Natural killer cell (primary cell): ENCODE measurements around the gene SORCS2. TPM values are rescaled to one million over a fixed set of nuclear protein-coding genes. Genes with fewer than 3 reads are reported as not detected.

Experiments
- ATAC-seq, 3 donors: fragments of 150-1000 bp in 2 of 3; fragments of 200-7000 bp in 1 of 3; cut with Tn5 transposase; 1 replicate in 1 of 3; 2 replicates in 2 of 3; pipeline ENCODE4 v1.10.0; 2021; ENCODE audit warnings: mild to moderate bottlenecking in 2 of 3, moderate library complexity in 2 of 3
- DNase-seq, 2 donors: peaks; one replicate each; pipeline versions ENCODE4 v3.0.0 to v3.0.0-alpha.2; 2013 to 2021; ENCODE audit warnings: mixed read lengths in 1 of 2
- H3K27ac ChIP-seq: one replicate; pipeline ENCODE4 v1.5.1; 2013; ENCODE audit warnings: mild to moderate bottlenecking, low read length
- H3K27me3 ChIP-seq: one replicate; pipeline ENCODE4 v1.6.1; 2013; ENCODE audit warnings: low read length; ENCODE audit not compliant: control insufficient read depth, insufficient read depth
- H3K36me3 ChIP-seq: one replicate; pipeline ENCODE4 v1.6.1; 2013; ENCODE audit warnings: low read length; ENCODE audit not compliant: control insufficient read depth, insufficient read depth
- H3K4me1 ChIP-seq: one replicate; pipeline ENCODE4 v1.6.1; 2013; ENCODE audit warnings: low read length; ENCODE audit not compliant: control insufficient read depth, insufficient read depth
- H3K4me3 ChIP-seq: one replicate; pipeline ENCODE4 v1.5.1; 2013; ENCODE audit warnings: low read length
- H3K9me3 ChIP-seq: one replicate; pipeline ENCODE4 v1.6.1; 2013; ENCODE audit warnings: low read length; ENCODE audit not compliant: control insufficient read depth, insufficient read depth
- H3K27ac Mint-ChIP-seq, 2 donors: one replicate each; pipeline ENCODE4 v1.8.0; 2022; ENCODE audit warnings: mild to moderate bottlenecking in 2 of 2, mixed read lengths in 2 of 2, moderate library complexity in 1 of 2
- H3K27me3 Mint-ChIP-seq, 2 donors: one replicate each; pipeline ENCODE4 v1.8.0; 2022; ENCODE audit warnings: low read depth in 2 of 2, mixed read lengths in 2 of 2
- H3K36me3 Mint-ChIP-seq: one replicate; pipeline ENCODE4 v1.8.0; 2022; ENCODE audit warnings: mixed read lengths
- H3K4me1 Mint-ChIP-seq, 2 donors: one replicate each; pipeline ENCODE4 v1.8.0; 2022; ENCODE audit warnings: mixed read lengths in 2 of 2
- H3K4me3 Mint-ChIP-seq: one replicate; pipeline ENCODE4 v1.8.0; 2022; ENCODE audit warnings: mild to moderate bottlenecking, moderate library complexity, mixed read lengths
- H3K9me3 Mint-ChIP-seq, 2 donors: one replicate each; pipeline ENCODE4 v1.8.0; 2022; ENCODE audit warnings: mixed read lengths in 2 of 2
- CTCF ChIP-seq: fragments of 200-600 bp; IDR thresholded peaks from one replicate; pipeline ENCODE4 v1.8.0; 2022; ENCODE audit warnings: antibody characterized with exemption
- WGBS: methylation state at CpG from one replicate; pipeline ENCODE4 v1.1.7; 2013; ENCODE audit warnings: missing lambda C conversion rate; ENCODE audit not compliant: insufficient coverage; 5-methylcytosine and 5-hydroxymethylcytosine counted together
- intact Hi-C: fragments of 100-400 bp; cut with micrococcal nuclease; formaldehyde crosslinking; loops from one replicate; pipeline ENCODE4 v1.14.2; 2022
- total RNA-seq, 4 donors: library from RNA; stranded (reverse); fragments of 120-200 nt in 1 of 4; gene quantifications; one replicate each; pipeline versions ENCODE4 v1.2.3 to v1.2.4, GENCODE V29; 2013 to 2022

Gene SORCS2
- total RNA-seq, 3 donors from 2014 or later (not counting 1 experiment from before 2014, with no cell fraction given) = 1.2 to 2.5 (median 1.4) TPM

- Histone ChIP-seq H3K27ac (no peak overlapping the region), H3K9me3 (peaks cover 3% of the 10 kb centered on the region), H3K27me3 (no peaks in the 10 kb centered on the region), H3K36me3 (no peaks in the 10 kb centered on the region), H3K4me3 (no peak overlapping the region), H3K4me1 (peaks cover 43% of the 10 kb centered on the region)
- peaks cover 21 to 39% of the 10 kb centered on the region in 2 donors for H3K4me1 Mint-ChIP-seq
- intact Hi-C loops = no loop called here
- 58% methylated on average over 7 of the region's 7 CpGs for WGBS
- DNase-seq = no peak
- no peaks in the 10 kb centered on the region for H3K9me3 Mint-ChIP-seq
- no peak for TF ChIP-seq CTCF
- no peak overlapping the region for H3K4me3 Mint-ChIP-seq
- ATAC-seq = peak in 2 of 3 donors; percentile 27 to 57
- H3K27ac Mint-ChIP-seq = no peak overlapping the region
- H3K27me3 Mint-ChIP-seq = peaks cover 0 to 6% of the 10 kb centered on the region in 2 donors
- H3K36me3 Mint-ChIP-seq = no peaks in the 10 kb centered on the region
Observed at GRCh38 chr4:7638984-7639789, 446.8 kb downstream of the SORCS2 start.

DNA sequence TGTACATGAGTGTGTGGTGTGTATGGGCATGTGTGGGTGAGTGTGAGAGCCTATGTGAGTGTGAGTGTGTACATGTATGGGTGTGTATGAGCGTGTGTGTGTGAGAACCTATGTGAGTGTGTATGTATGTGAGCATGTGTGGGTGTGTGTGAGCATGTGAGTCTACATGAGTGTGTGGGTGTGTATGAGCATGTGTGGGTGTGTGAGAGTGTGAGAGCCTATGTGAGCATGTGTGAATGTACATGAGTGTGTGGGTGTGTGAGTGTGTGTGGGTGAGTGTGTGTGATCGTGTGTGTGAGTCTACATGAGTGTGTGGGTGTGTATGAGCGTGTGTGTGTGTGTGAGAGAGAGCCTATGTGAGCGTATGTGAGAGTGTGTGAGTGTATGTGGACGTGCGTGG lies 447.8 kb downstream of the SORCS2 start:
- H3K9me3 Mint-ChIP-seq = peaks cover 0 to 2% of the 10 kb centered on the region in 2 donors
- H3K4me1 Mint-ChIP-seq = peaks cover 20 to 39% of the 10 kb centered on the region in 2 donors
- H3K36me3 Mint-ChIP-seq = no peaks in the 10 kb centered on the region
- H3K4me1 ChIP-seq = peaks cover 45% of the 10 kb centered on the region
- no peak overlapping the region for H3K4me3 ChIP-seq
- TF ChIP-seq CTCF = no peak
- H3K27ac ChIP-seq = no peak overlapping the region
- H3K27me3 Mint-ChIP-seq = no peaks in the 10 kb centered on the region
- H3K36me3 ChIP-seq = no peaks in the 10 kb centered on the region
- no peak for DNase-seq
- intact Hi-C loops = no loop called here
- H3K9me3 ChIP-seq = peaks cover 12% of the 10 kb centered on the region
- H3K27me3 ChIP-seq = no peaks in the 10 kb centered on the region
- no peak overlapping the region for H3K27ac Mint-ChIP-seq
- no peak overlapping the region for H3K4me3 Mint-ChIP-seq
- WGBS = 93% methylated on average over 6 of the region's 6 CpGs
- no peak for ATAC-seq

DNA sequence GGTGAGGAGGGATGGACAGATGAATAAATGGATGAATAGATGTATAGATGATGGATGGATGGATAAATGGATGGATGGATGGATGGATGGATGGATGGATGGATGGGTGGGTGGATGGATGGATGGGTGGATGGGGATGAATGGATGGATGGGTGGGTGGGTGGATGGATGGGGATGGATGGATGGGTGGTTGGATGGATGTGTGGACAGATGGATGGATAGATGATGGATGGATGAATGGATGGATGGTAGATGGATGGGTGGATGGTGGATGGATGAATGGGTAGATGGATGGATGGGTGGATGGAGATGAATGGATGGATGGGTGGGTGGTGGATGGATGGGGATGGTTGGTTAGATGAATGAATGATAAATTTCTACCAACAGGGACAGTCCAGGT lies 449.4 kb downstream of the SORCS2 start:
- H3K4me3 Mint-ChIP-seq = no peak overlapping the region
- no peaks in the 10 kb centered on the region for H3K27me3 Mint-ChIP-seq
- TF ChIP-seq CTCF = no peak
- no peaks in the 10 kb centered on the region for H3K36me3 Mint-ChIP-seq
- Histone ChIP-seq H3K27me3 (no peaks in the 10 kb centered on the region), H3K4me3 (no peak overlapping the region), H3K36me3 (no peaks in the 10 kb centered on the region), H3K27ac (no peak overlapping the region), H3K4me1 (peaks cover 55% of the 10 kb centered on the region), H3K9me3 (peaks cover 28% of the 10 kb centered on the region)
- intact Hi-C loops = no loop called here
- DNase-seq (no peak), ATAC-seq (no peak)
- peaks cover 2 to 7% of the 10 kb centered on the region in 2 donors for H3K9me3 Mint-ChIP-seq
- H3K4me1 Mint-ChIP-seq = peaks cover 26 to 40% of the 10 kb centered on the region in 2 donors
- peak overlapping the region in 1 of 2 donors; percentile 43 for H3K27ac Mint-ChIP-seq
